GM21737 (cell line): ENCODE results near the gene NT5C.
"Not testable (repeated sequence)": the region's sequence is repeated elsewhere in the genome, so short reads cannot be mapped to it uniquely, and the experiment has no call there.

Experiments
- ATAC-seq: cut with Tn5 transposase; IDR thresholded peaks from one replicate; pipeline ENCODE4 v1.9.1; 2021; ENCODE audit warnings: mild to moderate bottlenecking, moderate library complexity; ENCODE audit not compliant: unreplicated experiment

Gene NT5C

GRCh38 chr17:75131278-75132017 lies at the start of gene NT5C:
NT5C (minus strand) TSS chr17:75131742; CDS start chr17:75131707, 35 bp downstream.
- ATAC-seq, result peak; percentile 77

- no peak for ATAC-seq
Measured at GRCh38 chr17:75181110-75181509, 49.6 kb upstream of the NT5C start.

DNA sequence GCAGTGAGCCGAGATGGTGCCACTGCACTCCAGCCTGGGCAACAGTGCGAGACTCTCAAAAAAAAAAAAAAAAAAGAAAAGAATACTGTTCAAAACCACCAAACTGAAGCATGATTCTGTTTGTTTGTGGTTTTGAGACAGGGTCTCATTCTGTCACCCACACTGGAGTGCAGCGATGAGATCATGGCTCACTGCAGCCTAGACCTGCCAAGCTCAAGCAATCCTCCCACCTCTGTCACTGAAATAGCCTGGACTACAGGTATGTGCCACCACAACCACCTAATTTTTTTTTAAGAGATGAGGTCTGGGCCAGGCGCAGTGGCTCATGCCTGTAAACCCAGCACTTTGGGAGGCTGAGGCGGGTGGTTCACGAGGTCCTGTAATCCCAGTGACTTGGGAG lies 46.9 kb upstream of the NT5C start:
- no peak for ATAC-seq

DNA sequence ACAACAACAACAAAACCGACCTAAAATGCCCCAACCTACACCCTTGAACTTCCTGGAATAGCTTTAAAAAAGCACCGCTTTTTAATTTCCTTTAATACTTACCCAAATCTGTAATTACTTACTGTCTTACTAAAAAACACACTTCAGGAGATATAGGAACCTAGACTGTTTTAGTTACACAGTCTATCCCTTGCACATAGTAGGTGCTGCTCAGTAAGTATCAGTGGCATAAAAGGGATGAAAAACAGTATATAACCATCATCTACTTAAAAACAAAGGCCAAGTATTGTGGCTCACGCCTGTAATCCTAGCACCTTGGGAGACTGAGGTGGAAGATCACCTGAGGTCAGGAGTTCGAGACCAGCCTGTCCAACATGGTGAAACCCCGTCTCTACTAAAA lies 45.1 kb upstream of the NT5C start:
- ATAC-seq, result no peak

DNA sequence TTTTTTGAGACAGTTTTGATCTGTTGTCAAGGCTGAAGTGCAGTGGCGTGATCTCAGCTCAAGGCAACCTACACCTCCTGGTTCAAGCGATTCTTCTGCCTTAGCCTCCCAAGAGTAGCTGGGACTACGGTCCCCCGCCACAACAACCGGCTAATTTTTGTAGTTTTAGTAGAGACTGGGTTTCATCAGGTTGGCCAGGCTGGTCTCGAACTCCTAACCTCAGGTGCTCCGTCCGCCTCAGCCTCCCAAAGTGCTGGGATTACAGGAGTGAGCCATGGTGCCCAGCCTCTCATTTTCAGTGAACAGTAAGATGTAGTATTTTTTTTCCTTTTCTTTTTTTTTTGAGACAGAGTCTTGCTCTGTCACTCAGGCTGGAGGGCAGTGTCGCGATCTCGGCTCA lies 43.5 kb upstream of the NT5C start:
- no peak for ATAC-seq

GRCh38 chr17:75173526-75173925 lies 42.0 kb upstream of the NT5C start:
- no peak for ATAC-seq

- ATAC-seq, result no peak
Measured at GRCh38 chr17:75168998-75169397, 37.5 kb upstream of the NT5C start.

GRCh38 chr17:75164606-75165005 lies 33.1 kb upstream of the NT5C start:
- not testable (repeated sequence) for ATAC-seq

DNA sequence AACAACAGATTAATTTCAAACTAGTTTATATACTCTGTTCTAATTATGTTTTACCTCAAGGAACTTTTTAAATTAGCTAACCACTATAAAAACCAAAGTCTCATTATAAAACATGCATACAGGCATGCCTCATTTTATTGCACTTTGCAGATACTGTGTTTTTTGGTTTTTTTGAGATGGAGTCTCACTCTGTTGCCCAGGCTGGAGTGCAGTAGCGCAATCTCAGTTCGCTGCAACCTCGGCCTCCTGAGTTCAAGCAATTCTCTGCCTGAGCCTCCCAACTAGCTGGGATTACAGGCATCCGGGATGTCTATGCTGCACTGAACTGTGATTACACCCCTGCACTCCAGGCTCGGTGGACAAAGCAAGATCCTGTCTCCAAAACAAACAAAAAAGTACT lies 31.5 kb upstream of the NT5C start:
- no peak for ATAC-seq

- no peak for ATAC-seq
Measured at GRCh38 chr17:75160211-75160610, 28.7 kb upstream of the NT5C start.

DNA sequence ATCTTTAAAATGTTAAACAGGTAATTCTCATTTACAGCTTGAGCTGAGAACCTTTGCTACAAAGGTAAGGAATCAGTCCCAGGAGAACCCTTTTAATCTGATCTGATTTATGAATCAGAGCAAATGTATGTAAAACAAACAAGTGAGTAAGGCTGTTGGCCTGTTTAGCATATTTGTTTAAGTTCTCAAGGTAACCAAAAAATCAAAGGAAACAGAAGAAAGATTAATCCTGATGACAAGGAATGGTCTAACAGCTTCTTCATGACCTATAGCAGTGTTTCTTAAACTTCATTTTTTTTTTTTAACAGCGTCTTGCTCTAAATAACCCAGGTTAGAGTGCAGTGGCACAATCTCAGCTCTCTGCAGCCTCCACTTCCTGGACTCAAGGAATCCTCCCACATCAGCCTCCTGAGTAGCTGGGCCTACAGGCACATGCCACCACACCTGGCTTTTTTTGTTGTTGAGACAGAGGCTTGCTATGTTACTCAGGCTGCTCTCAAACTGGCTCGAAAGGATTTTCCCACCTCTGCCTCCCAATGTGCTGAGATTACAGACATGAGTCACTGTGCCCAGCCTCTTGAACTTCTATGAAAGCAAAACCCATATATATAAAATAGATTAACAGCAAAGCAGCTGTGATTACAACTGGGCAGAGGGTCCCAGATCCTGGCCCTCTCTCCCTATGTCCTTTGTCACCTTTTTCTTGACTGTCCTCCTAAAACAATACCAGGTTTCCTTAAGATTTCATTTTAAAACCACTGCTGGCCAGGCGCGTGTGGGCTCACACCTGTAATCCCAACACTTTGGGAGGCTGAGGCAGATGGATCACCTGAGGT lies 27.9 kb upstream of the NT5C start:
- ATAC-seq, result no peak

DNA sequence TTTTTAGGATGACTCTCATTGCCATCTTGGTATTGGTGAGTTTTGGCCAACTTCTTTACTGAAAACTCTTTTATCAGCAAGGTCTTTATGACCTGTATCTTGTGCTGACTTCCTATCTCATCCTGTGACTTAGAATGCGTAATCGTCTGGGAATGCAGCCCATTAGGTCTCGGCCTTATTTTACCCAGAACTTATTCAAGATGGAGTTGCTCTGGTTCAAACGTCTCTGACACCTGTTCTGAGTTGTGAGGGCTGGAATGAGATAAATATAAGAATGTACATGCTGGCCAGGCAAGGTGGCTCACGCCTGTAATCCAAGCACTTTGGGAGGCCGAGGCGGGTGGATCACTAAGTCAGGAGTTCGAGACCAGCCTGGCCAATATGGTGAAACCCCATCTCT lies 26.9 kb upstream of the NT5C start:
- not testable (repeated sequence) for ATAC-seq

- no peak for ATAC-seq
Measured at GRCh38 chr17:75155191-75155601, 23.7 kb upstream of the NT5C start.

GRCh38 chr17:75154195-75155106 lies 22.9 kb upstream of the NT5C start, which contains the start of gene JPT1:
JPT1 (minus strand) TSS chr17:75154512; CDS start chr17:75154397, 115 bp downstream.
- ATAC-seq, result peak; percentile 89

DNA sequence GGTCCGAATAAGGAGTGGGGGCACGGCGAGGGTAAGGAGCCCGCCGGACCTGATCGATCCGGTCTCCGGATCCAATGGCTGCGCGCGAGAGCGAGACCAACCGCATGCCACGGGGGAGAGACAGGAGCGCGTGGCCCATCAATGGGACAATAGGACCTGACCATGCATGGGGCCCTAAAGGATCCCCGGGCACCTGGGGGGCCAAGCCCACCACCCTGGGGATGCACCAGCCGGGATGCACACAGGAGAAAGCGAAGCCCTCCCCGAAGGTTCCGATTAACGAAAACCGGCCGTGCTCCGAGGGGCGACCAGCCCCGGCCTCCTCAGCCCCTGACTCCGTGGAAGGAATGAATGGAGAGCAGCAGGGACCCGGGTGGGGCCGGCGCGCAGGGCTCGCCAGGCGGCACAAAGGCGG lies 22.2 kb upstream of the NT5C start:
- peak; percentile 4 for ATAC-seq

GRCh38 chr17:75152922-75153779 lies 21.6 kb upstream of the NT5C start:
- no peak for ATAC-seq

DNA sequence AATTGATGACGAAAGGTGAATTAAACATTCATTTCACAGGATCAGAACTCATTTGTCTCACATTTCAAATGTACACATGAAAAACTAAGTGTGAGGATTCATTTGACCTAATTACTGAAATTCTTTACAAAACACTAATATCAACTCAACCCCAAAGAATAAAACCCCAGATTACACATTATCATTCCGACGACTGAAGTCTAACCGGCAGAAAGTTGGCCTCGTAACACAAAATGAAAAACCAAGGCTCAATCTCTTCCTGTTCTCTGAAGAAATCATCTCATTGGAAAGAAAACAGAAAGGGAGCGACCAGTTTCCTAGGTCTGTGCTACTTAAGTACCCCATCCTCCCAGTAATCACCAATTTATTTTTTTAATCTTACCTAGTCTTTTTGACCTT lies 21.0 kb upstream of the NT5C start:
- ATAC-seq, result no peak

DNA sequence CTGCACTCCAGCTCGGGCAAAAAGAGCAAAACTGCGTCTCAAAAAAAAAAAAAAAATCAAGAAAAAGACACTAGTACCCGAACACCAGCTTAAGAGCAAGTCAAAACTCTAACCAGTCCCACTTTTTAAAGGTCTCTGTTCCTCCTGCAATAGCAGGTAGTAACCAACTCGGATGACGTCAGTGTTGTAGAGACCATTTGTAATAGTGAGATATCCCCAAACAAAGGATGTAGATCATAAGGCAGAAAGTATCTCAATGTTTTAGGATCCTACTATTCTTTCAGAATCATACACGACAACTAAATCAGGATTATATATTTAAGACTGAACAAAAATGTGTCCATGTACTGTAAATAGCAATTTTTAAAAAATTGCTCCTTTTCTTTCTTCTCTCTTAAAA lies 20.4 kb upstream of the NT5C start:
- no peak for ATAC-seq

GRCh38 chr17:75147878-75148546 lies 16.5 kb upstream of the NT5C start:
- no peak for ATAC-seq

DNA sequence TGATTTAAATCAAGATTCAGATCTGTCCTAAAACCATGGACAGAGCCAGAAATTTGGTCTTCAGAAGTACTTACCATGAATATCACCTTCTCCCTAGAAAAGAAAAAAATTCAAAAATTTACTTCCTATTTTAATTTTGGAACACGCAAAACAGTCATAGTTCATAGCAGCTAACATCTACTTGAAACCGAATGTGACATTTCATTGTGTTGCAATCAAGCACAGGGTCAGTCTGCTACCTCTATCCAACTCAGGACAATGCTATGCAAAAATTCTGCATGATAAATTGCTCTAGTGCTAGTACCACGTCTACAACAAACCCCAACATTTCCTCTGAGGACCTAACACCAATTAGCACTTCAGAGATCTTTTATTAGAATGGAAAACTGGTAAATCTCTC lies 15.1 kb upstream of the NT5C start:
- ATAC-seq, result no peak
